Activated CD4-positive, alpha-beta T cell treated with anti-CD3 and anti-CD28 coated beads, Interleukin-2, amount 10 ng/mL, durations not matched to agents 7 days and 5 days (primary cell): ENCODE results near the gene F8. TPM values are rescaled to one million over a fixed set of nuclear protein-coding genes. Genes with fewer than 3 reads are reported as not detected.

Source experiments
- CTCF ChIA-PET: fragments of 350-600 bp; sonication (Branson Sonifier 250); formaldehyde crosslinking; loops from one replicate; lab custom pipeline; 2021; ENCODE audit warnings: antibody characterized with exemption; lab: Charles Lee
- POLR2A ChIA-PET: fragments of 350-600 bp; sonication (Branson Sonifier 250); formaldehyde crosslinking; loops from one replicate; lab custom pipeline; 2021; ENCODE audit warnings: antibody characterized with exemption; lab: Charles Lee
- DNase-seq: peaks from one replicate; pipeline ENCODE4 v3.0.0-alpha.2; 2020
- H3K27ac Mint-ChIP-seq: one replicate; pipeline ENCODE4 v1.8.0; 2021; ENCODE audit warnings: mild to moderate bottlenecking, moderate library complexity, mixed read lengths
- H3K27me3 Mint-ChIP-seq: one replicate; pipeline ENCODE4 v1.8.0; 2021; ENCODE audit warnings: mixed read lengths
- H3K36me3 Mint-ChIP-seq: one replicate; pipeline ENCODE4 v1.8.0; 2021; ENCODE audit warnings: low read depth, mixed read lengths
- H3K4me1 Mint-ChIP-seq: one replicate; pipeline ENCODE4 v1.8.0; 2021; ENCODE audit warnings: mixed read lengths
- H3K4me3 Mint-ChIP-seq: one replicate; pipeline ENCODE4 v1.8.0; 2021; ENCODE audit warnings: mild to moderate bottlenecking, moderate library complexity, mixed read lengths
- H3K9me3 Mint-ChIP-seq: one replicate; pipeline ENCODE4 v1.8.0; 2021; ENCODE audit warnings: mixed read lengths
- total RNA-seq, 2 experiments: library from RNA; stranded (reverse); gene quantifications; one replicate each; pipeline ENCODE4 v1.2.3, GENCODE V29; 2021

Gene F8
- total RNA-seq = 1 to 10 TPM; 3.9 to 4.6 TPM

DNA sequence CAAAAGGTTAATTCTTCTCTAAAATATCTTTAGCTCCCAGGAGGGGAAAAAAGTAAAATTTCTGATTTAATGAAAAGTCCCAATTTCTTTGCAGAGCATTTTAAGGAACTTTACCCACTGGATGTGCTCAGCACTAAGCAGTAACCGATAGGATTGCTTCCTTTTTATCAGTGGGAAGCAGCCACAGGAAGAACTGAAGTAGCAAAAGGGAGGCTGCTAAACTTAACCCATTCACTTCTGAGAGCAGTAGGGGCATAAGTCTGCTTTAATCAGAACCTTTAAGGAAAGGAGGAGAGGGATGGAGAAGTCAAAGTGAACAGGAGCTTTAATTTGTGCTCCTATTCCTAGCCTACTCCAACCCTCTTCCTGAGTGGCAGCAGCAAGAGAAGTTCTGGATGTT lies at the start of gene F8:
Gene F8 (minus strand): TSS at position 139 of the 400 bp plus-strand sequence. CDS start 171 bp downstream, outside the sequence.
- H3K4me3 Mint-ChIP-seq = no peak within 1 kb of the TSS
- ChIA-PET POLR2A (no interaction called here), CTCF (no interaction called here)
- H3K36me3 Mint-ChIP-seq = no peaks in the 10 kb centered on the region
- H3K4me1 Mint-ChIP-seq = no peaks in the 10 kb centered on the region
- no peaks in the 10 kb centered on the region for H3K9me3 Mint-ChIP-seq
- no peak within 1 kb of the TSS for H3K27ac Mint-ChIP-seq
- peaks cover 13% of the 10 kb centered on the region for H3K27me3 Mint-ChIP-seq
- no peak for DNase-seq

- Mint-ChIP-seq H3K27ac (peak overlapping the region; percentile 98), H3K36me3 (peaks cover 34% of the 10 kb centered on the region), H3K4me1 (peaks cover 57% of the 10 kb centered on the region), H3K9me3 (no peaks in the 10 kb centered on the region), H3K4me3 (peak overlapping the region; percentile 91), H3K27me3 (no peaks in the 10 kb centered on the region)
- DNase-seq = peak; percentile 9
- CTCF ChIA-PET = no interaction called here
- POLR2A ChIA-PET = interaction anchor here (0.6 kb wide), 1 partner anchor 36 kb away, joined by 3 read pairs; no protein-coding TSS in a partner anchor
Observed at GRCh38 chrX:155071694-155072280, 49.3 kb upstream of the F8 start.

DNA sequence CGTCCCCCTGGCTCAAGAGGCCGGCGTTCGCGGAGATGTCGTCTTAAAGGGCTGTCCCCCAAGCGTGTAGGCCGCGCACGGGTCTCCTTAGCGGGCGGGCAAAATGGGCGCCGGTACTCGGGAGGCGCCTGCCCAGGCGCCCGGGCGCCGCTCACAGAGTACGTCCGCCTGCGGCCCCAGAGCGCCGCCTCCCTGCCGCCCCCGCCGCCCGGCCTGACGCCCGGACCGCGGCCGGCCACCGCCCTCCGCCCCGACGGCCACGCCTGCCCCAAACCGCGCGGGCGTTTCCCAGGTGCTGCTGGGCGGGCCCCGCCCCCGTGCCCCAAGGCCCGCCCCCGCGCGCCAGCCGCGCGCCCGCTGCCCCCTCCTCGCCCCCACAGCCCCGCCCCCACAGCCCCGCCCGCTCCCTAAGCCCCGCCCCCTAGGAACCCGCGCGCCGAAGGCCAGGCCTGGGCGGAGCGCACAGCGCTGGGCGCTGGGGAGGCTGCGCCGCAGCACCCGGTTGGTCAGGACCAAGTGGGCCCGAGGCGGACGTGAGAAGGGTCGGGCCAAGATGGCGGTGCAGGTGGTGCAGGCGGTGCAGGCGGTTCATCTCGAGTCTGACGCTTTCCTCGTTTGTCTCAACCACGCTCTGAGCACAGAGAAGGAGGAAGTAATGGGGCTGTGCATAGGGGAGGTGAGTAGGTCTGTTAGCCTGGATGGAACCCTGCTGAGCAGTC lies 48.6 kb upstream of the F8 start, which contains the start of the genes BRCC3, CMC4 and MTCP1:
Gene BRCC3 (plus strand): TSS at position 534 of the 719 bp plus-strand sequence. CDS start 20 bp downstream, at position 554.
Gene CMC4 (minus strand): TSS at position 162 of the 719 bp plus-strand sequence. CDS start 7,113 bp downstream, outside the sequence.
Gene MTCP1 (minus strand): TSS at position 162 of the 719 bp plus-strand sequence. CDS start 5,126 bp downstream, outside the sequence.
- no peaks in the 10 kb centered on the region for H3K9me3 Mint-ChIP-seq
- H3K27ac Mint-ChIP-seq = peak within 1 kb of the TSS; percentile 98
- H3K36me3 Mint-ChIP-seq = peaks cover 30% of the 10 kb centered on the region
- peak within 1 kb of the TSS; percentile 91 for H3K4me3 Mint-ChIP-seq
- peak; percentile 78 for DNase-seq
- H3K4me1 Mint-ChIP-seq = peaks cover 62% of the 10 kb centered on the region
- ChIA-PET POLR2A (no interaction called here), CTCF (no interaction called here)
- H3K27me3 Mint-ChIP-seq = no peaks in the 10 kb centered on the region

DNA sequence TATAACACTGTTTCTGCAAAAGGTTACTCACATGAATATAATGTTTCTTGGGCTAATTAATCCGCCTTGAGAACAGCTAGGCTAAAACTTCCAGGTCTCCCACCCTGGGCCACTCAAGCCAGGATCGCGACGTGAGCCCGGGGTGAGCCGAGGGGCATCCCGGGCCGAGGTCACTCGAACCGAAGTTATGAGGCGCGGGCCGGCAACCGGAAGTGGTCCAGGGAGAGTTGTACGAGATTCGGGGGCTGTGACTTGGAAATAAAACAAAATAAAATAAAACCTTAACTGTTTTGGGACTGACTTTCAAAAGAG lies 48.1 kb upstream of the F8 start:
- no peaks in the 10 kb centered on the region for H3K9me3 Mint-ChIP-seq
- H3K27me3 Mint-ChIP-seq = no peaks in the 10 kb centered on the region
- POLR2A ChIA-PET = no interaction called here
- peaks cover 30% of the 10 kb centered on the region for H3K36me3 Mint-ChIP-seq
- peak overlapping the region; percentile 92 for H3K27ac Mint-ChIP-seq
- CTCF ChIA-PET = no interaction called here
- H3K4me1 Mint-ChIP-seq = peaks cover 61% of the 10 kb centered on the region
- peak overlapping the region; percentile 77 for H3K4me3 Mint-ChIP-seq
- DNase-seq = no peak

GRCh38 chrX:155070038-155070437 lies 47.5 kb upstream of the F8 start:
- no peak for DNase-seq
- POLR2A ChIA-PET = no interaction called here

GRCh38 chrX:155069414-155069813 lies 46.9 kb upstream of the F8 start:
- Mint-ChIP-seq H3K36me3 (peaks cover 25% of the 10 kb centered on the region), H3K27me3 (no peaks in the 10 kb centered on the region), H3K27ac (no peak overlapping the region), H3K4me1 (peaks cover 56% of the 10 kb centered on the region), H3K9me3 (no peaks in the 10 kb centered on the region), H3K4me3 (peak overlapping the region; percentile 77)
- ChIA-PET POLR2A (no interaction called here), CTCF (no interaction called here)
- no peak for DNase-seq

More at GRCh38 chrX:155070038-155070437, 47.5 kb upstream of the F8 start:
- CTCF ChIA-PET = no interaction called here
- Mint-ChIP-seq H3K27me3 (no peaks in the 10 kb centered on the region), H3K4me1 (peaks cover 58% of the 10 kb centered on the region), H3K9me3 (no peaks in the 10 kb centered on the region), H3K4me3 (peak overlapping the region; percentile 77), H3K36me3 (peaks cover 25% of the 10 kb centered on the region), H3K27ac (peak overlapping the region; percentile 92)

DNA sequence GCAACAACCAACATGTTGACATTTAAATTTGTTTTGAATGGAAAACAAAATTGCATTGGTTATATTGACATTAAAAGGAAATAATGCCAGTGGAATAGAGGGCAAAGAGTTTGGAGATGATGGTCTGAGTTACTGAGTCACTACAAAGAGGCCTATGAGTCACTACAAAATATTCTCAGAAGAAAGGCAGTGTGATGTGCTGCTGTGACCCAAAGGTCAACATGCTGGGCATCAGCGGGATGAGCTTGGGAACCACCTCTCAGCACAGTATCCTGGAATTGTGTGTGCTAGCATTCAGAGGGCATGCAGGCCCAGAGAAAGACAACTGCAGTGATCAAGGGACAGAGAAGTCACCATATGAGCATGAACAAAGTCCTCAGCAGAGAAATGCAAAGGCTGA lies 45.6 kb upstream of the F8 start:
- no peaks in the 10 kb centered on the region for H3K27me3 Mint-ChIP-seq
- H3K9me3 Mint-ChIP-seq = no peaks in the 10 kb centered on the region
- H3K36me3 Mint-ChIP-seq = peaks cover 13% of the 10 kb centered on the region
- ChIA-PET POLR2A (no interaction called here), CTCF (no interaction called here)
- peaks cover 44% of the 10 kb centered on the region for H3K4me1 Mint-ChIP-seq
- no peak overlapping the region for H3K4me3 Mint-ChIP-seq
- DNase-seq = no peak
- no peak overlapping the region for H3K27ac Mint-ChIP-seq

- ChIA-PET POLR2A (no interaction called here), CTCF (interaction anchor here (1.7 kb wide), 1 partner anchor 9 kb away, joined by 4 read pairs; no protein-coding TSS in a partner anchor)
- Mint-ChIP-seq H3K27me3 (no peaks in the 10 kb centered on the region), H3K4me3 (no peak overlapping the region), H3K9me3 (no peaks in the 10 kb centered on the region), H3K4me1 (peaks cover 34% of the 10 kb centered on the region), H3K36me3 (peaks cover 5% of the 10 kb centered on the region), H3K27ac (no peak overlapping the region)
- no peak for DNase-seq
Observed at GRCh38 chrX:155065035-155065734, 42.7 kb upstream of the F8 start.

DNA sequence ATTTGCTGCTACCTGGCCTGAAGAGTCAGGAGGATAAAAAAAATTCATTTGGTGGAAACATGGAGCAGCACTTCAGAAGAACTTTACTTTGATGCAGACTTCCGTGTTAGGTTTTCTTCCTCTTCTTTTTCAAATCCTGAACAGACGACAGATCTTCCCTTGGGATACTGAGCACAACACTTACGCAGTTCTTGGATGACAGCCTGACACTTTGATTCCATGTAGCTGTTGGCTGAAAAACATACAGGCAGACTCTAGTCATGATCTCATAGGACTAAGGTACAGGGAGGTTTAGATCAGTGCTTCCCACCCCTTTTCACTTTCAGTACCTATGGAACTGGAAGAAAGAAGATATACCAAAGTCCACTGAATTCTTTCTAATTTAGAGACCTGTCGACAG lies 39.2 kb upstream of the F8 start:
- no peak for DNase-seq
- Mint-ChIP-seq H3K4me3 (no peak overlapping the region), H3K4me1 (peaks cover 21% of the 10 kb centered on the region), H3K36me3 (peaks cover 5% of the 10 kb centered on the region), H3K27ac (no peak overlapping the region), H3K27me3 (no peaks in the 10 kb centered on the region), H3K9me3 (no peaks in the 10 kb centered on the region)
- CTCF ChIA-PET = no interaction called here
- POLR2A ChIA-PET = no interaction called here

DNA sequence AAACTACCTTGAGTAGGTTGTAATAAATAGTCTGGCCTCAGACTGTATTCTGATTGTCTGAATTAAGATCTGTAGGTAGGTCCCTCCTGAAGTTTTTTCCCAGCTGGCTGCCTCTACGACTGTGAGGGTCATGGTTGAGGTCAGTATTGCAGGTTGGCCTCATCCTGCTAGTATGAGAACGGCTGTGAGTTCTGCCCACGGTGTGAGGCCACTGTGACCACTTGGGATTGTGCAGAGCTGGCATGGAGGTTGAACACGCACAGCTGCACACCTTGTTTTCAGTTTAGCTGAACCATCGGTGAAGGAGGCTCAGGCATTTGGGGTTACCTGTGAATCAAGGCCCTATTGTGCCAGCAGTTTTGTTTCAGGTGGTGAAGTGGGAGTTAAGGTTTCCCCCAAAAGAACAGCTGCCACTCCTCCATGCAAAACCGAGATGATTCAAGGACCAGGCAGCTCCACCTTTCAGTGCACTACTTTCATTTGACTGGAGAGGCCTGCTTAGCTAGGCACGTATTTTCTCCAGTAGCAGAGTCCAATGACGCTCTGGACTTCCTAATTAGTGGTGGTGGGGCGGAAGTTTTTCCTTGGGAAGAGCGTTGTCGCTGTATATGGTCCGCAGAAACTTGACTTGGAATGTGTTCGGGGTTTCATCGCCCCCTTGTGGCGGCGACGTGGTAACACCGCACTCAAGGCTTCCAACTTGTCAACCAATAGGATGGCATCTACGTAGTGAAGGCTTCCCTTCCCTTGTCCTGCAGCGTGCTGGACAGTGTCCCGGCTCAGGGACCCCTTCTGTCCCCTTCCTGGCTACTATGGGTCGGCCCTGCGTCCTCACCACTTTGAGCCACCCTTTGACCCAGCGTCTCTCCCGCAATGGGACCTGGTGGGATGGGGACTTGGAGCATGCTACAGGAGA lies 34.6 kb upstream of the F8 start:
- Mint-ChIP-seq H3K4me1 (peaks cover 33% of the 10 kb centered on the region), H3K27ac (peak overlapping the region; percentile 68)
- CTCF ChIA-PET = interaction anchor here (0.6 to 1.8 kb wide), 4 partner anchors 9 to 26 kb away, joined by 3 to 5 read pairs (median 4); no protein-coding TSS in a partner anchor

DNA sequence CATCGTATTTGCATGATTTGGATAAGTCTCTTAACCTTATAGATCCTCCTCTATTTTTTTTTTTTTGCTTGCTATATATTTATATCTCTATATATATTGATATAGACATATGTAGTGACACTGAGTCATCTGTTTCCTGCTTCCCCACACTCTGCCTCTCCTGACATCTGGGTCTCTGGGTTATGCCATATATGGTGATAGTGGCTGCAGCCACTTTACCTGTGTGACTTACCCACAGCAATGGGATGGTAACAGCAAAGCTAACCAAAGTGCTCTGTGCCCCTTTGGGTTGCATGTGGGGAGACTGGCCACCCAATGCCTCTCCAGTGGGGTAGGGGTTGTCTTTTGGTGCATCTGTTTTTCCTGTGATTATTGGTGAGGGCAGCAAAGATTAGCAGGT lies 33.9 kb upstream of the F8 start:
- H3K27me3 Mint-ChIP-seq = no peaks in the 10 kb centered on the region
- CTCF ChIA-PET = interaction anchor here (0.6 to 1.8 kb wide), 4 partner anchors 10 to 30 kb away, joined by 3 to 5 read pairs (median 4); partner anchors contain the start of gene FUNDC2
- DNase-seq = peak; percentile 18
- H3K4me3 Mint-ChIP-seq = no peak overlapping the region
- H3K36me3 Mint-ChIP-seq = peaks cover 19% of the 10 kb centered on the region
- H3K9me3 Mint-ChIP-seq = no peaks in the 10 kb centered on the region
- H3K4me1 Mint-ChIP-seq = peaks cover 37% of the 10 kb centered on the region
- POLR2A ChIA-PET = interaction anchor here (0.8 kb wide), 1 partner anchor 30 kb away, joined by 3 read pairs; the partner anchor contains the start of gene FUNDC2
- H3K27ac Mint-ChIP-seq = peak overlapping the region; percentile 68

More for the DNA sequence above, 34.6 kb upstream of the F8 start:
- Mint-ChIP-seq H3K4me3 (peak overlapping the region; percentile 49), H3K36me3 (peaks cover 17% of the 10 kb centered on the region), H3K27me3 (no peaks in the 10 kb centered on the region), H3K9me3 (no peaks in the 10 kb centered on the region)
- DNase-seq = peak; percentile 42
- POLR2A ChIA-PET = interaction anchor here (0.8 kb wide), 1 partner anchor 30 kb away, joined by 3 read pairs; the partner anchor contains the start of gene FUNDC2
